Measurements from ENCODE around the gene SUMF2.
"Not testable (repeated sequence)": the region's sequence is repeated elsewhere in the genome, so short reads cannot be mapped to it uniquely, and the experiment has no call there.

DNA sequence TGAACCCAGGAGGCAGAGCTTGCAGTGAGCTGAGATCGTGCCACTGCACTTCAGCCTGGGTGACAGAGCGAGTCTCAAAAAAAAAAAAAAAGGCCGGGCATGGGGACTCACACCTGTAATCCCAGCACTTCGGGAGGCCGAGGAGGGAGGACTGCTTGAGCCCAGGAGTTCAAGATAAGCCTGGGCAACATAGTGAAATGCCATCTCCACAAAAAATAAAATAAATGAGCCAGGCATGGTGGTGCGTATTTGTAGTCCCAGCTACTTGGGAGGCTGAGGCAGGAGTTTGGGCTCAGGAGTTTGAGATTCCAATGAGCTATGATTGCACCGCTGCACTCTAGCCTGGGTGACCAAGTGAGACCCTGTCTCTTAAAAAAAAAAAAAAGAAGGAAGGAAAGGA, 31.5 kb upstream of the SUMF2 start:
- TF ChIP-seq CTCF (conservative IDR thresholded peaks at IDR 0.05; ENCODE audit: low read depth in 2 of 2); POLR2AphosphoS5 (IDR thresholded peaks at IDR 0.05; ENCODE audit: low read depth); EZH2phosphoT487 (IDR thresholded peaks at IDR 0.05; ENCODE audit: unreplicated experiment); EZH2 (IDR thresholded peaks at IDR 0.05; ENCODE audit: low read depth, unreplicated experiment); JUNB (IDR thresholded peaks at IDR 0.05; ENCODE audit: unreplicated experiment); ZNF114 (CRISPR knock-in tag; IDR thresholded peaks at IDR 0.05): not testable (repeated sequence)
- TF ChIP-seq, protein P1, sequence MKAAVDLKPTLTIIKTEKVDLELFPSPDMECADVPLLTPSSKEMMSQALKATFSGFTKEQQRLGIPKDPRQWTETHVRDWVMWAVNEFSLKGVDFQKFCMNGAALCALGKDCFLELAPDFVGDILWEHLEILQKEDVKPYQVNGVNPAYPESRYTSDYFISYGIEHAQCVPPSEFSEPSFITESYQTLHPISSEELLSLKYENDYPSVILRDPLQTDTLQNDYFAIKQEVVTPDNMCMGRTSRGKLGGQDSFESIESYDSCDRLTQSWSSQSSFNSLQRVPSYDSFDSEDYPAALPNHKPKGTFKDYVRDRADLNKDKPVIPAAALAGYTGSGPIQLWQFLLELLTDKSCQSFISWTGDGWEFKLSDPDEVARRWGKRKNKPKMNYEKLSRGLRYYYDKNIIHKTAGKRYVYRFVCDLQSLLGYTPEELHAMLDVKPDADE (IDR thresholded peaks at IDR 0.05): not testable (repeated sequence)
- TF ChIP-seq, protein P2, sequence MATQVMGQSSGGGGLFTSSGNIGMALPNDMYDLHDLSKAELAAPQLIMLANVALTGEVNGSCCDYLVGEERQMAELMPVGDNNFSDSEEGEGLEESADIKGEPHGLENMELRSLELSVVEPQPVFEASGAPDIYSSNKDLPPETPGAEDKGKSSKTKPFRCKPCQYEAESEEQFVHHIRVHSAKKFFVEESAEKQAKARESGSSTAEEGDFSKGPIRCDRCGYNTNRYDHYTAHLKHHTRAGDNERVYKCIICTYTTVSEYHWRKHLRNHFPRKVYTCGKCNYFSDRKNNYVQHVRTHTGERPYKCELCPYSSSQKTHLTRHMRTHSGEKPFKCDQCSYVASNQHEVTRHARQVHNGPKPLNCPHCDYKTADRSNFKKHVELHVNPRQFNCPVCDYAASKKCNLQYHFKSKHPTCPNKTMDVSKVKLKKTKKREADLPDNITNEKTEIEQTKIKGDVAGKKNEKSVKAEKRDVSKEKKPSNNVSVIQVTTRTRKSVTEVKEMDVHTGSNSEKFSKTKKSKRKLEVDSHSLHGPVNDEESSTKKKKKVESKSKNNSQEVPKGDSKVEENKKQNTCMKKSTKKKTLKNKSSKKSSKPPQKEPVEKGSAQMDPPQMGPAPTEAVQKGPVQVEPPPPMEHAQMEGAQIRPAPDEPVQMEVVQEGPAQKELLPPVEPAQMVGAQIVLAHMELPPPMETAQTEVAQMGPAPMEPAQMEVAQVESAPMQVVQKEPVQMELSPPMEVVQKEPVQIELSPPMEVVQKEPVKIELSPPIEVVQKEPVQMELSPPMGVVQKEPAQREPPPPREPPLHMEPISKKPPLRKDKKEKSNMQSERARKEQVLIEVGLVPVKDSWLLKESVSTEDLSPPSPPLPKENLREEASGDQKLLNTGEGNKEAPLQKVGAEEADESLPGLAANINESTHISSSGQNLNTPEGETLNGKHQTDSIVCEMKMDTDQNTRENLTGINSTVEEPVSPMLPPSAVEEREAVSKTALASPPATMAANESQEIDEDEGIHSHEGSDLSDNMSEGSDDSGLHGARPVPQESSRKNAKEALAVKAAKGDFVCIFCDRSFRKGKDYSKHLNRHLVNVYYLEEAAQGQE (IDR thresholded peaks at IDR 0.05; ENCODE audit: unreplicated experiment): not testable (repeated sequence)

Data from GM23338 (cell line).